Forelimb muscle (tissue), 1 donor: ENCODE measurements around the gene PPARD. TPM values are rescaled to one million over a fixed set of nuclear protein-coding genes. Genes with fewer than 3 reads are reported as not detected.
"Not testable (repeated sequence)": the region's sequence is repeated elsewhere in the genome, so short reads cannot be mapped to it uniquely, and the experiment has no call there.

Experiments used
- DNase-seq: peaks from one replicate; pipeline ENCODE4 v3.0.0-alpha.2; 2013; ENCODE audit warnings: low read depth
- polyA plus RNA-seq: library from polyadenylated mRNA; unstranded; fragments of 120-200 nt; gene quantifications from one replicate; pipeline ENCODE4 v1.2.1, GENCODE V29; 2013; ENCODE audit not compliant: insufficient read length

The PPARD gene
- polyA plus RNA-seq, 1 donor = 24.2 TPM

GRCh38 chr6:35438378-35439065 is 96.2 kb downstream of the PPARD start:
- DNase-seq = not testable (repeated sequence)

GRCh38 chr6:35439308-35439707 is 97.0 kb downstream of the PPARD start:
- DNase-seq = no peak

- no peak for DNase-seq
Observed at GRCh38 chr6:35441205-35441604, 98.8 kb downstream of the PPARD start.

GRCh38 chr6:35441642-35442041 is 99.3 kb downstream of the PPARD start:
- DNase-seq = no peak

- DNase-seq = no peak
Observed at GRCh38 chr6:35442693-35443092, 100.3 kb downstream of the PPARD start.

- no peak for DNase-seq
Observed at GRCh38 chr6:35443341-35444030, 101.1 kb downstream of the PPARD start.

- no peak for DNase-seq
Observed at GRCh38 chr6:35445691-35446090, 103.3 kb downstream of the PPARD start.

- DNase-seq = no peak
Observed at GRCh38 chr6:35448191-35448590, 105.8 kb downstream of the PPARD start.

GRCh38 chr6:35449287-35449881 is 107.0 kb downstream of the PPARD start:
- DNase-seq = no peak

- DNase-seq = no peak
Observed at GRCh38 chr6:35451354-35452182, 109.2 kb downstream of the PPARD start.

- DNase-seq = peak; percentile 52
Observed at GRCh38 chr6:35452183-35453090, 110.1 kb downstream of the PPARD start, which contains the start of gene FANCE. FANCE (plus strand) TSS chr6:35452338; CDS start chr6:35452546, 208 bp downstream.

- DNase-seq = no peak
Observed at GRCh38 chr6:35453236-35453635, 110.9 kb downstream of the PPARD start.

- DNase-seq = no peak
Observed at GRCh38 chr6:35454391-35455110, 112.2 kb downstream of the PPARD start.

- no peak for DNase-seq
Observed at GRCh38 chr6:35457907-35458306, 115.5 kb downstream of the PPARD start.

GRCh38 chr6:35461270-35461669 is 118.9 kb downstream of the PPARD start:
- DNase-seq = no peak

GRCh38 chr6:35463292-35463691 is 120.9 kb downstream of the PPARD start:
- DNase-seq = no peak

GRCh38 chr6:35465646-35466045 is 123.3 kb downstream of the PPARD start:
- DNase-seq = no peak

GRCh38 chr6:35468181-35468979 is 126.0 kb downstream of the PPARD start, which contains the start of gene RPL10A:
RPL10A (plus strand) TSS chr6:35468401; CDS start chr6:35468435, 34 bp downstream.
- peak; percentile 97 for DNase-seq
